BLaER1 treated with 17β-estradiol and CSF1 and Interleukin-3, amounts not matched to agents 10 nM and 100 nM (cell line): ENCODE measurements around the gene CSDE1.
A peak's percentile ranks its signal among the peaks of the same experiment; 100 is the strongest.

Experiments used
- H3K27ac ChIP-seq, 11 experiments: shearing (Covaris generic); formaldehyde crosslinking; 2 replicates each; pipeline ENCODE4 v1.8.1; 2022
- H3K27me3 ChIP-seq, 11 experiments: shearing (Covaris generic); formaldehyde crosslinking; 2 replicates each; pipeline ENCODE4 v1.8.1; 2022
- H3K36me3 ChIP-seq, 11 experiments: shearing (Covaris generic); formaldehyde crosslinking; 2 replicates each; pipeline ENCODE4 v1.8.1; 2022
- H3K4me1 ChIP-seq, 10 experiments: shearing (Covaris generic); formaldehyde crosslinking; 2 replicates each; pipeline ENCODE4 v1.8.1; 2022
- H3K4me2 ChIP-seq, 11 experiments: shearing (Covaris generic); formaldehyde crosslinking; 2 replicates each; pipeline ENCODE4 v1.8.1; 2022
- H3K4me3 ChIP-seq, 10 experiments: shearing (Covaris generic); formaldehyde crosslinking; 2 replicates each; pipeline ENCODE4 v1.8.1; 2022
- H3K9ac ChIP-seq, 11 experiments: shearing (Covaris generic); formaldehyde crosslinking; 2 replicates each; pipeline ENCODE4 v1.8.1; 2022
- H3K9me3 ChIP-seq, 11 experiments: shearing (Covaris generic); formaldehyde crosslinking; replicated peaks in 1 of 11; 2 replicates each; pipeline ENCODE4 v1.8.1; 2022
- H4K20me1 ChIP-seq, 11 experiments: shearing (Covaris generic); formaldehyde crosslinking; 2 replicates each; pipeline ENCODE4 v1.8.1; 2022
- Cebpa-rat ChIP-seq, 11 experiments: shearing (Covaris generic); IDR thresholded peaks; 2 replicates each; pipeline ENCODE4 v1.8.1; 2022

The CSDE1 gene

DNA sequence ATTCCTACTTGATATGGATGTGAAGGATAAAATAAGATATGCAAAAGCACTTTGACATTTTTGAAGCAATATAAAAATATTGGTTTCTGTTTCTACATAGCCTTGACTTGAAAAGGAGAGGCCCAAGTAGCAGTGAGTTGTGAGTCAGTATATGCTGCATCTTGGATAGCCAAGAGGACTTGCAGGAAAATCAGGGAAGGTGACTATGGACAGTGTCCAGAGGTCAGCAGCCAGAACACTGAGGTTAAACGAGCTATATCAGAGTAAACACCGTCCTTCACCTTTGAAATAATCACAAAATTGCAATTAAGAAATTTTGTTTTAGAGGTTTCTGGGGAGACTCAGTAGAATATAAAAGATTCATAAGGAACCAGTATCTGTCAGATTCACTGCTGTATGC lies 55.9 kb downstream of the CSDE1 start:
- TF ChIP-seq Cebpa-rat (IDR thresholded peaks at IDR 0.05): no peak
- Histone ChIP-seq H3K4me3 (no peak overlapping the region), H3K27me3 (no peaks in the 10 kb centered on the region), H3K36me3 (peaks cover 15 to 31% (median 22%) of the 10 kb centered on the region in 11 experiments), H3K27ac (no peak overlapping the region), H3K9ac (no peak overlapping the region), H3K4me2 (0 out of 22 replicates have a peak overlapping the region, but pooled peaks of 1 of the 11 experiments have one; percentile 44), H4K20me1 (0 out of 22 replicates have a peak, but pooled peaks cover 0 to 3% (median 0%) of the 10 kb centered on the region in 11 experiments), H3K4me1 (peaks cover 19 to 37% (median 31%) of the 10 kb centered on the region in 10 experiments), H3K9me3 (no peaks in the 10 kb centered on the region)

DNA sequence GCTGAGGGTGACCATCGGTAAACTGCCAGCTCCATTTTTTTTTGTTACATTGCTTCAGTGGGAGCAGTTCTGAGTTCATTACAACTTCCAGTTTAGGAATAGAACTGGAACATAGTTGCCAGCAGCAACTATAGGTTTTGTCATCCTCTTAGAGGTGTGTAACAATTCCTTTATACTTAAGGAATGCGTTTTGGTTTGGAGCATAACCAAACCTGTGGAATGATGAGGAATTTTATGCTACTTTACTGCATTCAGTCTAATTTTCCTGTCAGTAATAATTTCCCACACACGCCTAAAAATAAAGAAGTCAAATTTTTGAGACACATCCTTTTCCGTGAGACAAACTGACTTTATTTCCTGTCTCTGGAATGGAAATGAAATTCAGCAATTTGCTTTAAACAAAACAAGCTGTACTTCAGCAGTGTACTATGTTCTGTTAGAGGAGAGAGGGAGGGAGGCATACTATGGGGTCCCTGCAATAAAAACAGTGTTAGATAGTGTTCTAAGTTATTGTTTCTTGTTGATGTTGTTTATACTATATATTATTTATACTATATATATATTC lies 57.7 kb downstream of the CSDE1 start:
- Histone ChIP-seq H3K27ac (peak overlapping the region in 2 of 11 experiments; percentile 18 to 42; a peak in 3 of 22 replicates), H3K4me3 (no peak overlapping the region; a peak in 1 of 20 replicates), H4K20me1 (0 out of 22 replicates have a peak, but pooled peaks cover 0 to 3% (median 0%) of the 10 kb centered on the region in 11 experiments), H3K4me2 (peak overlapping the region; percentile 31 to 82 (median 57)), H3K9ac (0 out of 22 replicates have a peak overlapping the region, but pooled peaks of 1 of the 11 experiments have one; percentile 42), H3K9me3 (no peaks in the 10 kb centered on the region), H3K36me3 (peaks cover 0 to 13% (median 4%) of the 10 kb centered on the region in 11 experiments; a peak in 14 of 22 replicates), H3K27me3 (no peaks in the 10 kb centered on the region), H3K4me1 (peaks cover 19 to 37% (median 31%) of the 10 kb centered on the region in 10 experiments)
- TF ChIP-seq Cebpa-rat (IDR thresholded peaks at IDR 0.05): no peak

GRCh38 chr1:114696810-114697209 lies 61.0 kb downstream of the CSDE1 start:
- H3K9me3 ChIP-seq: no peaks in the 10 kb centered on the region
- no peak overlapping the region for H3K4me2 ChIP-seq
- no peaks in the 10 kb centered on the region for H3K36me3 ChIP-seq
- H4K20me1 ChIP-seq: no peaks in the 10 kb centered on the region
- no peak for TF ChIP-seq Cebpa-rat (IDR thresholded peaks at IDR 0.05)
- H3K27me3 ChIP-seq: no peaks in the 10 kb centered on the region
- no peak overlapping the region for H3K9ac ChIP-seq
- H3K4me1 ChIP-seq: peaks cover 17 to 23% (median 21%) of the 10 kb centered on the region in 10 experiments
- H3K4me3 ChIP-seq: no peak overlapping the region
- H3K27ac ChIP-seq: no peak overlapping the region

DNA sequence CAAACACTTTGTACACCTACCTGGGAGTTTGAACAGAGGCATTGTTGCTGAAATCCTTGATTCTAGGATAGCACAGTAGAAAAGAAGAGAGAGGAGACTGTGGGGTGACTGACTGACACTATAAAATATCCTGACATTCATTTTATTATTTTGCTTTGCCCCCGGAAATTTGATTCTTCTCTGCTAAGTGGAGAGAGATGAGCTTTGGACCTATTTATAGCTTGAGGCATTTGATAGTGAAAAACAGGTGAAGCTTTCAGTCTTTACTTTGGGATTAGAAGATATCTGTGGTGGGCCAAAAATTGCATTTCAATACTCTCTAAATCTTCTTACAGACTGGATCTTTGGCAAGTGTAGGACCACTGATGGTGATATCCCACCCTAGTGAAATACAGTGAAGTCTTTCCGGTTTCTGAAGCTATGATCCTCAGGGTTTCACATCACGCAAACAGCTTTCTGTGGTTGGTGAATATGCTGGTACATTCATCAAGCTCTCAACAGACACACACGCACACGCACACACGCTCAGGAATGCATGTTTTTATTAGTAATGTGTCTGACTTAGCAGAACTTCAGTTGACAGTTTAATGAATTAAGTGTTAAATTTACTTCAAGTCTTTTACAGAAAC lies 62.2 kb downstream of the CSDE1 start, which contains the start of gene AMPD1:
AMPD1 (minus strand) TSS at position 117 of the 629 bp plus-strand sequence; CDS start at position 42, 75 bp downstream.
- Histone ChIP-seq H3K9me3 (no peaks in the 10 kb centered on the region), H3K27ac (no peak within 1 kb of the TSS), H3K4me2 (no peak within 1 kb of the TSS), H3K27me3 (no peaks in the 10 kb centered on the region), H3K4me3 (no peak within 1 kb of the TSS), H3K4me1 (peaks cover 8 to 11% (median 10%) of the 10 kb centered on the region in 10 experiments), H4K20me1 (no peaks in the 10 kb centered on the region), H3K36me3 (no peaks in the 10 kb centered on the region), H3K9ac (no peak within 1 kb of the TSS)
- no peak for TF ChIP-seq Cebpa-rat (IDR thresholded peaks at IDR 0.05)

GRCh38 chr1:114694540-114695310 lies 63.1 kb downstream of the CSDE1 start:
- H3K4me2 ChIP-seq: no peak overlapping the region
- no peaks in the 10 kb centered on the region for H3K36me3 ChIP-seq
- H3K4me1 ChIP-seq: peaks cover under 1 to 2% (median 2%) of the 10 kb centered on the region in 10 experiments; a peak in 16 of 20 replicates
- H4K20me1 ChIP-seq: no peaks in the 10 kb centered on the region
- H3K9me3 ChIP-seq: no peaks in the 10 kb centered on the region
- no peak for TF ChIP-seq Cebpa-rat (IDR thresholded peaks at IDR 0.05)
- no peak overlapping the region for H3K27ac ChIP-seq
- H3K4me3 ChIP-seq: no peak overlapping the region
- no peak overlapping the region for H3K9ac ChIP-seq
- H3K27me3 ChIP-seq: no peaks in the 10 kb centered on the region

DNA sequence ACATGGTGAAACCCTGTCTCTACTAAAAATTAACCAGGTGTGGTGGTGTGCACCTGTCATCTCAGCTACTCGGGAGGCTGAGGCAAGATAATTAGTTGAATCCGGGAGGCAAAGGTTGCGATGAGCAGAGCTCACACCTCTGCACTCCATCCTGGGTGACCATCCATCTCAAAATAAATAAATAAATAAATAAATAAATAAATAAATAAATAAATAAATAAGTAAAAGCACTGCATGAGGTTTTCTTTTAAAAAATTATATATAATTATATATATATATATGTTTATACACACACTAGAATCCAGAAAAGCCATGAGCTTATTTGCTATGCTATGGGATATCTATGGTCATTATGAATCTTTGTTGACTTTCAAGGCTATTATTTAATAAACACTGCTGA lies 64.8 kb downstream of the CSDE1 start:
- Histone ChIP-seq H3K36me3 (no peaks in the 10 kb centered on the region), H4K20me1 (no peaks in the 10 kb centered on the region), H3K4me1 (no peaks in the 10 kb centered on the region), H3K9ac (no peak overlapping the region), H3K27ac (no peak overlapping the region), H3K27me3 (no peaks in the 10 kb centered on the region), H3K4me3 (no peak overlapping the region), H3K4me2 (no peak overlapping the region), H3K9me3 (no peaks in the 10 kb centered on the region)
- no peak for TF ChIP-seq Cebpa-rat (IDR thresholded peaks at IDR 0.05)

- Histone ChIP-seq H3K27me3 (no peaks in the 10 kb centered on the region), H3K4me1 (no peaks in the 10 kb centered on the region), H3K9me3 (no peaks in the 10 kb centered on the region), H3K27ac (no peak overlapping the region), H3K36me3 (no peaks in the 10 kb centered on the region), H3K4me2 (no peak overlapping the region), H3K9ac (no peak overlapping the region), H4K20me1 (no peaks in the 10 kb centered on the region), H3K4me3 (no peak overlapping the region)
- no peak for TF ChIP-seq Cebpa-rat (IDR thresholded peaks at IDR 0.05)
Measured at GRCh38 chr1:114691061-114691460, 66.7 kb downstream of the CSDE1 start.

- no peak for TF ChIP-seq Cebpa-rat (IDR thresholded peaks at IDR 0.05)
- H3K4me3 ChIP-seq: no peak overlapping the region
- no peak overlapping the region for H3K27ac ChIP-seq
- H3K4me1 ChIP-seq: no peaks in the 10 kb centered on the region
- H3K4me2 ChIP-seq: no peak overlapping the region
- H3K9ac ChIP-seq: no peak overlapping the region
- no peaks in the 10 kb centered on the region for H4K20me1 ChIP-seq
- H3K9me3 ChIP-seq: no peaks in the 10 kb centered on the region
- H3K27me3 ChIP-seq: no peaks in the 10 kb centered on the region
- no peaks in the 10 kb centered on the region for H3K36me3 ChIP-seq
Measured at GRCh38 chr1:114690148-114690547, 67.6 kb downstream of the CSDE1 start.

DNA sequence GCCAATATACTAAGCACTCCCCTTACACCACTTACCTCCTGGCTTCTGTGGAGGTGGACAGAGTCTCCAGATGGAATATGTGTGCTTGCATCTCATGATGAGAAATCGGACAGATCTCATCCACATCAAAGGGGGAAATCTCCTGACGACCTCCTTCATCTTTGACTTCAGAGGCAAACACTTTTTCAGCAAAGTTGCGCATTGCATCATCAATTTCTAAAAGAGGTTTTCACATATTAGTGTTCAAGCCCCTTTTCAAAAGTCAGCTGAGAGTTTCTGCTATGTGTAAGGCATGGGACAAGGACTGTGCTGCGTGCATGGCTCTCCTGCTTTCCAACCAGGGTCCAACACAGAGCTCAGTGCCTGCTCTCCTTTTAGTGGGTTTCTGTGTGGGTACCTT lies 69.3 kb downstream of the CSDE1 start:
- H3K27ac ChIP-seq: no peak overlapping the region
- no peaks in the 10 kb centered on the region for H3K36me3 ChIP-seq
- no peak overlapping the region for H3K9ac ChIP-seq
- no peak overlapping the region for H3K4me2 ChIP-seq
- 0 out of 22 replicates have a peak, but pooled peaks of 1 of the 11 experiments have one; percentile 53 for TF ChIP-seq Cebpa-rat (IDR thresholded peaks at IDR 0.05)
- H3K27me3 ChIP-seq: no peaks in the 10 kb centered on the region
- H3K4me3 ChIP-seq: no peak overlapping the region
- no peaks in the 10 kb centered on the region for H3K9me3 ChIP-seq
- H3K4me1 ChIP-seq: no peaks in the 10 kb centered on the region
- H4K20me1 ChIP-seq: no peaks in the 10 kb centered on the region
